ENCODE measurements around the gene STON2. TPM values are rescaled to one million over a fixed set of nuclear protein-coding genes. Genes with fewer than 3 reads are reported as not detected.

STON2 gene
- total RNA-seq, 1 donor from 2014 or later: 60.4 TPM

- Mint-ChIP-seq H3K36me3 (no peaks in the 10 kb centered on the region), H3K27ac (no peak overlapping the region), H3K4me1 (no peaks in the 10 kb centered on the region), H3K9me3 (peaks cover 5% of the 10 kb centered on the region), H3K4me3 (no peak overlapping the region), H3K27me3 (ENCODE audit: low read depth) (no peaks in the 10 kb centered on the region)
- no peak for TF ChIP-seq CTCF (IDR thresholded peaks at IDR 0.05; ENCODE audit: unreplicated experiment)
- no peak for DNase-seq (ENCODE audit: low spot score in 2 of 2, unreplicated experiment in 2 of 2)
Measured at GRCh38 chr14:81341781-81342180, 58.3 kb downstream of the STON2 start.

- H3K4me3 Mint-ChIP-seq: no peak overlapping the region
- no peak overlapping the region for H3K27ac Mint-ChIP-seq
- peaks cover 5% of the 10 kb centered on the region for H3K9me3 Mint-ChIP-seq
- no peaks in the 10 kb centered on the region for H3K36me3 Mint-ChIP-seq
- no peak for DNase-seq (ENCODE audit: low spot score in 2 of 2, unreplicated experiment in 2 of 2)
- TF ChIP-seq CTCF (IDR thresholded peaks at IDR 0.05; ENCODE audit: unreplicated experiment): no peak
- H3K4me1 Mint-ChIP-seq: no peaks in the 10 kb centered on the region
- H3K27me3 Mint-ChIP-seq (ENCODE audit: low read depth): no peaks in the 10 kb centered on the region
Measured at GRCh38 chr14:81341370-81341769, 58.8 kb downstream of the STON2 start.

GRCh38 chr14:81340201-81340600 is 59.9 kb downstream of the STON2 start:
- TF ChIP-seq CTCF (IDR thresholded peaks at IDR 0.05; ENCODE audit: unreplicated experiment): no peak
- Mint-ChIP-seq H3K9me3 (peaks cover 5% of the 10 kb centered on the region), H3K27ac (no peak overlapping the region), H3K36me3 (no peaks in the 10 kb centered on the region), H3K4me3 (no peak overlapping the region), H3K27me3 (ENCODE audit: low read depth) (no peaks in the 10 kb centered on the region), H3K4me1 (no peaks in the 10 kb centered on the region)
- no peak for DNase-seq (ENCODE audit: low spot score in 2 of 2, unreplicated experiment in 2 of 2)

- H3K4me1 Mint-ChIP-seq: no peaks in the 10 kb centered on the region
- peaks cover 5% of the 10 kb centered on the region for H3K9me3 Mint-ChIP-seq
- H3K27me3 Mint-ChIP-seq (ENCODE audit: low read depth): no peaks in the 10 kb centered on the region
- H3K27ac Mint-ChIP-seq: no peak overlapping the region
- TF ChIP-seq CTCF (IDR thresholded peaks at IDR 0.05; ENCODE audit: unreplicated experiment): no peak
- H3K36me3 Mint-ChIP-seq: no peaks in the 10 kb centered on the region
- DNase-seq (ENCODE audit: low spot score in 2 of 2, unreplicated experiment in 2 of 2): no peak
- H3K4me3 Mint-ChIP-seq: no peak overlapping the region
Measured at GRCh38 chr14:81337073-81337472, 63.1 kb downstream of the STON2 start.

- Mint-ChIP-seq H3K27me3 (ENCODE audit: low read depth) (no peaks in the 10 kb centered on the region), H3K9me3 (peaks cover 5% of the 10 kb centered on the region), H3K27ac (no peak overlapping the region), H3K36me3 (no peaks in the 10 kb centered on the region), H3K4me3 (no peak overlapping the region), H3K4me1 (peaks cover 4% of the 10 kb centered on the region)
- no peak for DNase-seq (ENCODE audit: low spot score in 2 of 2, unreplicated experiment in 2 of 2)
- no peak for TF ChIP-seq CTCF (IDR thresholded peaks at IDR 0.05; ENCODE audit: unreplicated experiment)
Measured at GRCh38 chr14:81336009-81336408, 64.1 kb downstream of the STON2 start.

GRCh38 chr14:81332725-81333124 is 67.4 kb downstream of the STON2 start:
- no peak for TF ChIP-seq CTCF (IDR thresholded peaks at IDR 0.05; ENCODE audit: unreplicated experiment)
- peaks cover 5% of the 10 kb centered on the region for H3K9me3 Mint-ChIP-seq
- H3K4me1 Mint-ChIP-seq: peaks cover 13% of the 10 kb centered on the region
- DNase-seq (ENCODE audit: low spot score in 2 of 2, unreplicated experiment in 2 of 2): no peak
- no peak overlapping the region for H3K27ac Mint-ChIP-seq
- no peaks in the 10 kb centered on the region for H3K27me3 Mint-ChIP-seq (ENCODE audit: low read depth)
- H3K36me3 Mint-ChIP-seq: no peaks in the 10 kb centered on the region
- no peak overlapping the region for H3K4me3 Mint-ChIP-seq
